HG02759 (cell line): ENCODE results near the gene MAF.
A peak's percentile ranks its signal among the peaks of the same experiment; 100 is the strongest.

Source experiments
- ATAC-seq: cut with Tn5 transposase; IDR thresholded peaks from one replicate; pipeline ENCODE4 v1.9.1; 2021; ENCODE audit warnings: mild to moderate bottlenecking, moderate library complexity; ENCODE audit not compliant: unreplicated experiment

The MAF gene

DNA sequence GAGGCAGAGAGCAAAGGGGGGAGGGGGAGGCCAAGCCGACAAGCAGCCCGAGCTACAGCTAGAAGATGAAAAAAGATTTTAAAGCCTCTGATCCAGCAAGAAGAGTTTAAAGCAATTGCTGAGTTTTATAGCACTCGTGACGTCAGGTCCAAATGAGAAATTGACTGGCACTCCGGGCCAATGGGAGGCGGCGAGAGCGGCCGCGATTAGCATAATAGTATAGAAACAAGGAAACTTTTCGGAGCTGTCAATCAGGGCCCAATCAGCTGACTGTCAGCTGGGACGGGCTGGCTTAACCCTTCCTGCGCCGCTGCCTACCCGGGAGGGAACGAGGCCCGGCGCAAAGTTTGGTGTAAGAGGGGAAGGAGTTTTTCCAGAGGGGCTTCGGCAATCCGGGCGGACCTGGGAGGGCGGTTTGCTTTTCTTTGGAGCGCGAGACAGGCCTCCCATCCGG lies at the start of gene MAF:
Gene MAF (minus strand): TSS at position 100 of the 454 bp plus-strand sequence. CDS start 835 bp downstream, outside the sequence.
- peak; percentile 56 for ATAC-seq

DNA sequence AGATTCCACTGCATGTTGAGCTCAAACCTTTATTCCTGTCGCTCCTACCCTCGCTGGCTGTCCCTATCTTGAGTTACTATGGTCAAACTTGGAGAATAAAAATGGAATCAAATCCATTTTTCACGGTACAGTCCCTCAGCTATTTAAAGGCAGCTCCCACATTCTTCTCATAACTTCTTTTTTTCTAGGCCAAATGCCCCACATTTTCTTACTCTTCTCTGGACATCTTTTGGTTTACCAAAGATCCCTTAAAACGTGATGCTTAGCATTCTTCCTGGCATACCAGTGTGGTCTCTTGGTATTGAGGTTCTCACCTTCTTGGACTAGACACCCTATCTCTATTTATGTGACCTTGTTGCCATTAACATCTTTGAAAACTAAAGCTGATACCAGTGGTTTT lies 48.3 kb upstream of the MAF start:
- no peak for ATAC-seq

DNA sequence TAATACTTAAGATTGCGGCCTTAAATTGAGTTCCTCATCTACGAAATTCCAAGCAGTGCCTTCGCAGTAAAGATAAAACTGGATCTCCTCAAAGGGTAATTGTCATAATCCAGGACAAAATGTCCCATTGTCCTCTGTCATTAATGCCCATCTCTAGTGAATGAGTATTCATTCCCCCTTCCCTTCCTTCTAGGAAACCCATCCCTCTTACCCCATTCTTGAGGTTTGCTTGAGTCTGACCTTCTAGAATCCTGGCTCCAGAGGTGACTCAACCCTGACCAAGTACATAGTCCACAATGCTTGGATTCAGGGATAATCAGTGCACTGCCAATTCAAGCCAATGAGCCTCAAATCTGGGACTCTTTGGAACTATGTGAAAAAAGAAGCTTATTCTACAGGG lies 47.0 kb upstream of the MAF start:
- no peak for ATAC-seq

DNA sequence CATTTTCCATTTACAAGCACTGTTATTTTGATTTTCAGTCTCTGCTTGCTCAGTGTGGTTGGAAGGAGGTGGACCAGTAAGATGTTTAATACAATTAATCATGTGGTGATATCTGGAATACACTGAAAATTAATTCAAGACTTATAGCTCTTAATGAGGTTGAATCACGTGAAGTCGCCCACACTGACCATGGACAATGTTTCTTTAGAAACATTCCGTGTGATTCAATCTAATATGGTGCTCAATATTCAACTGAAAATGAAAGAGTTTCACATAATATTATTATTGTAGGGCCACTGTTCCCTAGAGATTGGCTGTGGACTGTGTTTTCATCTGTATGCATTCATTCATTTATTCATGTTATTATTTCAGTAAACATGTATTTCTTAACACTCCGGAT lies 45.2 kb upstream of the MAF start:
- ATAC-seq, result no peak

DNA sequence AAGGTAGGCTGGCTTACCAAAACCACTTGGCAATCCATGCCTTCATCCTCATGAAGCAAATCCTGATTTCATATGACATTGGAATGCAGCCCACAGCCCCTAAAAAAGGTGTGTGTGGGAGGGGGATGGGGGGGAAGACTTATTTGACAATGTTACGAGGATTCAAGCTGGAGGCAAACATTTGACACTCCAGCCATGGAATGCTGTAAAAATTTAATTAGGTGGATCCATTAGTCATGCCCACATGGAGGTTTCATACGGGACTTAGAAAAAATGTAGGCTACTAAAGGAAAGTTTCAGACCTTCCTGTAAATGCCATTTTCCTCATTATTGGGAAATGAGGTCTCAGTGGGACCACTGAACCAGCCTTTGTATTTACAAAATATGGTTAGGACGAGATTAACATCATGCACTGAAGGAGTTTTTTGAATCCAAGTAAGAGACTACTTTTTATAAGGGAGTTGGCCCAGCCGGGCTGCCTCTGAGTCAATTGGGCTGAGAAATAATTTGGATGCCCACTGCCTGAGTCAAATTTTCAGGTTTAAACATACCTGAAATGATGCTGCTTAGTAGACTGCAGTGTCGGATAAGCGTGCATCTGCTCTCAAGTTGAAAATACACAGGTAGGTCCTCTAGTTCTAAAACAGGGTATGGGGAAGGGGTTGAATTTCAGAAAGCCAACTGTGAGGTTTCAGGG lies 44.6 kb upstream of the MAF start:
- no peak for ATAC-seq

DNA sequence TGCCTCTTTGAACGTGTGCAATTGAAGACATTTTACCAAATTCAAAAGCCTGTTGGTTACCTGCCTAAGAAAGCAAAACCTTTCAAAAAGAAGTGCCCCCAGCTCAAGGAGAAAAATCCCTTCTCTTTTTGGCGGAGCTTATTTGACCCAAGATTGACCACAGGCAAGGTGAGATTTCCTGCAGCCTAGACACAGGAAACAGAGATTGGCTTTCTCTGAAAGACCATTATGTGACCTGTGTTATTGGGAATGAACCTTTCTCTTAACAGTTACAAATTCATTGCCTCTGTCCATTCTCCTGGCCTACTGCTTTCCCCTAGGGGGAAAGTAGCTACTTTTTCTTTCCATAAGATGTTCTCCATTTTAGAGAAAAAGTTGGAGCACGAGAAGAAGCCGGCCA lies 42.1 kb upstream of the MAF start:
- ATAC-seq, result no peak

DNA sequence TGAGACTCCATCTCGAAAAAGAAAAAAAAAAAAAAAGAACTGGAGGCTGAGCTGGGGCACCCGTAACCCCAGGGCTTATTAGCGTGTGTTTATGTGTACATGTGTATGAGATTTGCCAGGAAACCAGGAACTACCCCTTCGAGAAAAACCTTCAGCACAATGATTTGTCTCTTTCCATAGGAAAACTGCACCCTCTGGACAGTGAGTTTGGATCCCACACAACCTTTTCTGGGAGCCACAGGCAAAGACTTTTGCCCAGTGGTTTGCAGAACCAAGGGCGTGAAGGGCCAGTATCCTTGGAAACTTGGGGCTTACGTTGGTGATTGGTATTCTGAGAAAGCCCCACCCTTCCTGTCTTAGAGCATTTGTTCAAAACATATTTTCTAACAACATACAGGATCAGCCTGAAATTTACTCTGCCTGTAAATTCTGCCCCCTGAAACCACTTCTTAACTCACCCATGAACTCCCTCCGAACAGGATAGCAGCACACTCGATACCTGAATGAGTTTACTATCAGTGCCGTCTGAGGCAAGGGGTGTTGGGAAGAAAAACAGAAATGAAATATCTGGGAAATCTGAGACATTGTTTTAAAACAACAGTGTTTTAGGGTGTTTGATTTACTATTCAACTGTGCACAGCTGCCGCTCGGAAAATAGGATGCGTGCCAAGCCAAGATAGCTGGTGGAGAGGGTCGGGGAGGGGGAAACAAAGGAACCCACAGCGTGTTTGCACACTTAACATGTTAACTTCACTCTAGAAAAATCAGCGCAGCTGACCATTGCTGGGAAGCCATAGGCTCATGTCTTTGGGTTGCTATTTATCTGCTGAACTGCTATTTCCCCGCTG lies 40.2 kb upstream of the MAF start:
- no peak for ATAC-seq

DNA sequence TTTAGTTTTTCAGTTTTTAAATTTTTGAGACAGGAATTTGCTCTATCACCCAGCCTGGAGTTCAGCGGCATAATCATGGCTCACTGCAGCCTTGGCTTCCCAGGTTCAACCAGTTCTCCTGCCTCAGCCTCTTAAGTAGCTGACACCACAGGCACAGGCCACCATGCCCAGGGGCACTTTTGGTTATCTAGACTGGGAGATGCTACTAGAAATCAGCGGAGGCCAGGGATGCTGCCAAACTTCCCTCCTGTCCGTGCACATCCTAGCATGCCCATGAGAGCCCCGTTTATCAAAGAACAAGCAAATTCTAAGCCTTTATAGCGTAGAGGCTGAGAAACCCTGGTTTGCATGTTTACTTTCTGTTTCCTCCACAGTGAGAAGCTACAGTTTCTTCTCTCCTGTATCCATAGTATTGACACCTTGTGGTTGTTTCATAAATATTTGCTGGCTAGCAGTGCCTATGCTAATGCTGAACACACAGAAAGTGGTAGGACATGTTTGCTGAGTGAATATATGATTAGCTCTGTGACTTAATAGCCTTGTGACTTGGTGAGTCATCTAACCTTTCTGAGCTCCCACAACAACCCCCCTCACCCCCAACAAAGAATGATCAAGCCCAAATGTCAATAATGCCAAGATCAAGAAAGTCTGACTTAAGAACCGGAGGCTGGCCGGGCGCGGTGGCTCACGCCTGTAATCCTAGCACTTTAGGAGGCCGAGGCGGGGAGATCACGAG lies 39.2 kb upstream of the MAF start:
- no peak for ATAC-seq

DNA sequence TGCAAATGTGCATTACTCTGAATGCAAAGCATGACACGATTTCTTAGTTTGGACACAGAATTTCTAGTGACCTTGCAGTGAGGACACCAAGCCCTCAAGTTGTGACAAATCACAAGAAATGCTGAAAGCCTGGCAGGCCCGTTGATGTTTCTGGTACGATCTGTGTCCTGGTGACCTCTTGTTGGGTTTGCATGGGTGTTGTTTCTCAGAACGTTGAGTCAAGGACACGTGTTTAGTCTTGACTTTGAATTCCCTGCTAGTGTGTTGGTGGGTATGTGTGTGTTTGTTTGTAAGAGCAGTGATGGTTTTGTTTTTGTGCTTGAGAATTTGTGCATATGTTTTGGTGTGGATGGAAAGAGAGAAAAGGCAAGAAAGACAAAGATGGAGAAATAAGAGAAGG lies 37.8 kb upstream of the MAF start:
- ATAC-seq, result no peak

DNA sequence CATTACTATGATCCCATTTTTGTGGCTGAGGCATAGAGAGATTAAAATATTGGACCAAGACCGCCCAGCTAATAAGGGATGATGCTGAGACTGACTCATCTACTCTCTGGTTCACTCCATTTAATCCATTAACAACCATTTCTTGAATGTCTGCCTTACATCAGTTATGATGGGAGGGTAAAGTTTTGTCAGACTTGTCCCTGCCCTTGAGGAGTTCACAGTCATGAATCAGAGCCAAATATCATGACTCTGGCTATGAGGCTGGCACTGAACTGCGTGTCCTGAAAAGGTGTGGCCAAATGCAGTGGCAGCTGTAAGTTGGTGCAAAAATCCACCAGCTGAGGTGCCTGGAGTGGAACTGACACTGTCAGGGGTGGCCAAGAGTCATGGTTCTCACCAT lies 35.0 kb upstream of the MAF start:
- ATAC-seq, result no peak

DNA sequence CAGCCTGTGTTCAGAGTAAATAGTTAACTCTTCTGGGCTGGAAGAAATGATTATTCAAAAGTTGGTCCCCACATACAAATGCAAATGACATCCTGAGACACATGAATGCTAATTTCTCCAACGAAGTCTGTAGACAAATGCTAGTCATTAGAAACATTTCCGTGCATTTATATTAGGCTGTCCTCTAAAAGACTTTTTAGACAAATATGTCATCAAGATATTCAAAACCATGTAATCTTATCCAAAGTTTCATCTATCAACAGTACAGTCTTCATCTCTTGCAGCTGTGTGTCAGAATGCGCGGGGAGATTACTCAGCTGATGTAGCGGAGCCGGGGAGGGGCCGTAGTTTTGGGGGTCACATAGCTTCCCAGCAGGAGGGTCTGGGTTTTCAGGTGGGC lies 33.8 kb upstream of the MAF start:
- no peak for ATAC-seq

DNA sequence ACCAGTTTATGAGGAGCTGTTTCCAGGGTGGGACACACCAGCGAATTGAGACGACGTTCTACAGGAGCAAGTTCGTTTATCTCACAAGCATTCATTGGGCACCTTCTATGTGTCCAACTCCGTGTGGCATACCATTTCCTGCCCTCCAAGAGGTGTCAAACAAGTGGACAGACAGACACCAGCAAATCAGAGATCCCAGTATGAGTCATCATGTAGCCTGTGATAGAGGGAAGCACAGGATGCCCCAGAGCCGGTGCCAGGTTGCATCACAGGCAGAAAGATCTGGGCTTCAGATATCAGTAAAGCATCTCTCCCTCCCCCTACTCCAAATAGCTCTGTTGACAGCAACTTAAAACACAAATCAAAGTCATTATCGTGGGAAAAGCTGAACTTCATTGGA lies 31.8 kb upstream of the MAF start:
- ATAC-seq, result no peak

DNA sequence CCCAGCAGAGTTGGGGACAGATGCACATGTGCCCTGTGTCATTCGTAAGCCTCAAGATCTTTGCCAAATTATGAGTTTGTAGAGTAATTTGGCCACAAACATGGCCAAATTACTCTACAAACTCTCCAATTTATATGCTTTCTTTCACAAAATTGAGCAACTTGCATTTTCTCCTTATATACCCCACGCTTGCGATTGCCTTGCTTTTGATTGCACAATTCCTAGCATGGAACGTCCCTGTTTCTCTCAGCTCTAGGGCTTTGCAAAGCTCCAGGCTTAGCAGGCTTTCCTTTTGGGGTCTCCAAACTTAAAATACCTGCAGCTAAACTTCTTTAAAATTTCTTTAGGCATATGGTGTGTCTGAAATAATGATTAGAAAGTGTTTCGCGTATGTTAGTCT lies 28.5 kb upstream of the MAF start:
- ATAC-seq, result no peak

DNA sequence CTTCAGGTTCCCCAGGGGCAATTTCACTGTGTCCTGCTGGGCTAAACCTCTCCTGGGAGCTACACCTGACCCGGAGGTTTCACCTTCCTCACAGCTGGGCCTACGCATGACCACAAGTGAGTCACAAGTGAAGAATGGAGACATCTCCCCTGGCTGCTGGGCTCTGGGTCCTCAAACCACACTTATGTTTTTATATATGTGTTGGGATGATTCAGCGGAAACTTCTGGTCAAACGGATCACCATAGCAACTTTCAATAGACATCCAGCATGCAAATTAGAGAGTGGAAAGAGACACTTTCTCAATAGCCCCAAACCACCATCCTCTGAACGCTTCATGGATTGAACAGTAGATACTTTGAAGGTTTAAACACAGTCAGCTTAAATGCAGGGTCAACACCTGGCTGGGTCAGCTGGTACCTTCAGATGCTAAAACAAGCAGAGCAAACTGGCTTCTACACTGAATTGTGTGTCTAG lies 28.0 kb upstream of the MAF start:
- peak; percentile 93 for ATAC-seq

DNA sequence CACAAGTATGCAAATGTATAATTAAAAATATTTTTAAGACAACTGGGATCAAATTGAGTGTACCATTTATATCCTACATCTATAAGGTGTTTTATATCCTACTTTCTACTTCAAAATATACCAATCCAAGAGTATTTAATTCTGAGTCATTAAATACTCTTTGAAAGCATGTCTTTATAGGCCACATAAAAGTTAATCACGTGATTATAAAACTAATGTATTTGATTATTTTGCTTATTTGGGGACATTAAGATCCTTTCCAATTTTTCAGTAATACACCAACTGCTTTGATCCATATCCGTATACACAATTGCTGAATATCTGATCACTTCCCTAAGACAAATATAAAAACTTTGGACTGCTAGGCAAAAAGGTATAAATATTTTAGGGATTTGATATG lies 26.6 kb upstream of the MAF start:
- no peak for ATAC-seq

DNA sequence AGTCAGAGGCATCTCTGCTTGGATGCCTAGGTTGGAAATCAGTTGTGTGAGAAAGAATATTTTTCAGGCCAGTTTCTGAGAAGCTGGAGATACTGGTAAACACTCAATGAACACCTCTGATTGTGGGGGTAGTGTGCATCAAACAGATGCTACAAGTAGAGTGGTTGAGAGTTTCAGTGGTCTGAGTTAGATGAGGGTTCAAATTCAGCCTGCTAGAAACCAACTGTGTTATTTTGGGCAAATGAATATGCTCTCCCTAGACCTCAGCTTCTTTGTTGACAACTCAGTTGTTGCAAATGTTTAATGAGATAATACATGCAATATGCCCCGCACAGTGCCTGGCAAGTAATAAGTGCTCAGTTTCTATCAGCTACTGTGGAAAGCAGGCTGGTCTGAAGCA lies 25.2 kb upstream of the MAF start:
- ATAC-seq, result no peak

DNA sequence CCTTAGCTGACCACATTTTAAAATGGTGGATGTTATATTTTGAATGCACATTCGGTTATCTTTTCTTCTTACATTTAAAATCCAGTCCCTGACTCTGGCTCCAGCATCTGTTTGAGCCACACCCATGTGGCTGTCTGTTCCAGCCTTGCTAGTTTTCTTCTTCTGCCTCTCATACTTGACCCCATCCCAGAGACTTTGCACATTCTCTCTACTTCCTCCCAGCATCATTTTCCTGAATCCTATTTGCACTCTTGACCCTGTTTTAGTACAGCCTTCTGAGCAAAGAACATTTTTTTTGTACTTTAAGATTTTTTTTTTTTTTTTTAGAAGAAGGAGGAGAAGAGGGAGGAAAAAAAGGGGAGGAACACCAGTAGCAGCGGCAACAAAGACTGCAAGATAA lies 23.3 kb upstream of the MAF start:
- no peak for ATAC-seq

DNA sequence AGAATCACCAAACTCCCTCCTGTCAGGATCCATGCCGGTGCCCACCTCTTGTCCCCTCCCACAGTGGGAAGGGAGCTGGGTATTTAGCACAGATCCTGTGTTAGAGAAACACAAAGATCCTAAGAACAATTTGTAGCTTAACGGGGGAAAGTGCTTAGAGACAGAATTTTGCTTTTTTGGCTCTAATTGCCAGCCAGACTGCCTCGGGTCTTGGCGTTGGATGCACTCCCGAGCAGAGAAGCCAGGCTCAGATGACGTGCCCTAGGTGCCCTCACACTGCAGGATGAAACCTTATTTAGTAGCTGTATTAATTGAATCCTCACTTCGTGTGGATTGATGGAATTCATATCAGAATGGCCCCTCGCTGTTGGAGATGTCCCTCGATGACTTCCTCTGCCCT lies 22.5 kb upstream of the MAF start:
- no peak for ATAC-seq

DNA sequence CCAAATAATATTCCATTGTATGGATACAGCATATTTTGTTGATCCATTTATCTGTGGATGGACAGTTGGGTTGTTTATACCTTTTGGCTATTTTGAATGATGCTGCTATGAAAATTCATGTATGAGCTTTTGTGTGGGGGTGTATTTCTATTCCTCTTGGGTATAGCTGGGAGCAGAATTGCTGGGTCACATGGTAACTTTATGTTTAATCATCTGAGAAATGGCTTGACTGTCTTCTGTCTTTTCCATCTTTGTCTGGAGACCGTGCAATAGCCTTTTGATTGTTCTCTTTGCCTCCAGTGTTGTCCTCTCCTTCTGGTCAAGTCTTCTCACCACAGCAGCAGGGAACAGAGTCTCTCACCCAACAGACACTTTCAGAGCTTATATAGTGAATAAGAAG lies 20.5 kb upstream of the MAF start:
- ATAC-seq, result no peak

DNA sequence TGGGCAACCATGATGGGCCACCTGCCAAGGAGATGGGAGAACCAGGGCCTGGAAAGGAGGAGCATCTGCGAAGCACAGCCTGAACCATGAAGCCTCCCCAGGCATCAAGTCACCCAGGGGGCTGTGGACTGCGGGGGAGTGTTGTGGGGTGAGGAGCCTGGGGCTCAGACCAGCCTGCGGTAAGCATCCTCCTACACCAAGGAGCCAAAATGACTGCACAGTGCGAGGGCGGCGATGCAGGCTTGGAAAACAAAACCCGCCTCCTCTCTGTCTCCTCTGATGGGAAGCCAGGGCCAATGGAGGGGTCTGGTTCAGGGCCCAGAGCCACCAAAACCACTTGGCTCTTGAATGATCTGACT lies 18.1 kb upstream of the MAF start:
- no peak for ATAC-seq

DNA sequence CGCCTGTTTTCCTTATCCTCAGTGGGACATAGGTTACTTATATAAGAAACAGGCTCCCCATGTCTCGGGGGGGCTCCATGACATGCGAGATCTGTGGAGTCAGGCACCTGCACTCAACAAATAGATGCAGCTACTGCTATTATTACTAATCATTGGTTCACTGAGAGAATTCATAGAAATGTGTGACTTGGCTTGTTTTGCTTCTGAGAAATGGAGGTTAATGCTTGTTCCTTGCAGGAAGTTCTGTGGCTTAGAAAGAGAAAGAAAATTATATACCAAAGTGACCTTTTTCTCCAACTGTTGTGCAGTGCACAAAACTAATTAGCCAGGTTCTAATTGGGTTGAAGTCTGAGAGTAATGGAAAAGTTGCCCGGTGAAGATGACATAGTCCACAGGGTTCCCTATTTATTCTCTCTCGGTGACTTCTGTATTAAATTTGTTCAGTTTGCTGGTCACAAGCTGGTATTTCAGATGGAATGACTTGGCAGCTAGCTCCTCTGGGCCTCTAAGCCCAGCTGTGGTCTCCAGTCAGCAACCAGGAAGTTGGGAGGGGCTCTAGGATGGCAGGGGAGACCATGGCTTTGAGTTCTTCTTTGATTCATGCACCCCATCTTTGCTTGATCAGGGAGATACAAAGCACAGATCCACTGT lies 17.6 kb upstream of the MAF start:
- no peak for ATAC-seq
